WERI-Rb-1 (cell line): ENCODE measurements around the gene GATB.

Source experiments
- DNase-seq: peaks from one replicate; pipeline ENCODE4 v3.0.0-alpha.2; 2020
- H3K27ac ChIP-seq: fragments of 250-450 bp; sonication (Bioruptor Pico); 2 replicates; pipeline ENCODE4 v1.5.1; 2020; ENCODE audit warnings: mild to moderate bottlenecking, moderate library complexity
- H3K27me3 ChIP-seq: fragments of 250-450 bp; sonication (Bioruptor Pico); 2 replicates; pipeline ENCODE4 v1.5.1; 2021; ENCODE audit warnings: mild to moderate bottlenecking, low read depth, moderate library complexity; ENCODE audit not compliant: insufficient read depth, severe bottlenecking
- H3K36me3 ChIP-seq: fragments of 250-450 bp; sonication (Bioruptor Pico); 2 replicates; pipeline ENCODE4 v1.5.1; 2020; ENCODE audit warnings: mild to moderate bottlenecking, moderate library complexity
- H3K4me3 ChIP-seq: 2 replicates; pipeline ENCODE4 v1.5.1; 2011; ENCODE audit warnings: low read depth, mild to moderate bottlenecking, control low read depth, low read length
- H3K9me3 ChIP-seq: fragments of 250-450 bp; sonication (Bioruptor Pico); 2 replicates; pipeline ENCODE4 v1.5.1; 2021; ENCODE audit warnings: mild to moderate bottlenecking, moderate library complexity; ENCODE audit not compliant: severe bottlenecking
- TF ChIP-seq, protein P1 (sequence below): IDR thresholded peaks from 2 replicates; pipeline ENCODE4 v1.5.1; 2011; ENCODE audit warnings: low read depth, mild to moderate bottlenecking, control low read depth, inconsistent platforms, low read length

GATB gene

DNA sequence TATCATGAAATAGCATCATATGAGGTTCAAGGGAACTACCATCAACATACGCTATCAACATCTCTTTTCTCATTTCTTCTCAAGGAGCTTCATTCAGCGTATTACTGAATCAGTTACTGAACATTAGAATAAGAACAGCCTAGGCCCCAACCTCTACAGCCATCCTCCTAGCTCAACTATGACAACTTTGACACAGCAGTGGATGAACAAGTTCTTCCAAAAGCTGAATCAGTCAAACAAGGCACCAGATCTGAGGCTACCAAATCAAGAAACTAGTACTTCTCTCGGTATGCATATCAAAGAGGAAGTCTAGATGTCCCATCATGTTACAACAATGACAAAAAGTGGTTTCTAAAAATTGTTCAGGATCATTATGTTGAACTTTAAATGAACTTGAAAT lies 57.4 kb downstream of the GATB start:
- no peaks in the 10 kb centered on the region for H3K27me3 ChIP-seq
- no peak overlapping the region for H3K27ac ChIP-seq
- TF ChIP-seq, protein P1, sequence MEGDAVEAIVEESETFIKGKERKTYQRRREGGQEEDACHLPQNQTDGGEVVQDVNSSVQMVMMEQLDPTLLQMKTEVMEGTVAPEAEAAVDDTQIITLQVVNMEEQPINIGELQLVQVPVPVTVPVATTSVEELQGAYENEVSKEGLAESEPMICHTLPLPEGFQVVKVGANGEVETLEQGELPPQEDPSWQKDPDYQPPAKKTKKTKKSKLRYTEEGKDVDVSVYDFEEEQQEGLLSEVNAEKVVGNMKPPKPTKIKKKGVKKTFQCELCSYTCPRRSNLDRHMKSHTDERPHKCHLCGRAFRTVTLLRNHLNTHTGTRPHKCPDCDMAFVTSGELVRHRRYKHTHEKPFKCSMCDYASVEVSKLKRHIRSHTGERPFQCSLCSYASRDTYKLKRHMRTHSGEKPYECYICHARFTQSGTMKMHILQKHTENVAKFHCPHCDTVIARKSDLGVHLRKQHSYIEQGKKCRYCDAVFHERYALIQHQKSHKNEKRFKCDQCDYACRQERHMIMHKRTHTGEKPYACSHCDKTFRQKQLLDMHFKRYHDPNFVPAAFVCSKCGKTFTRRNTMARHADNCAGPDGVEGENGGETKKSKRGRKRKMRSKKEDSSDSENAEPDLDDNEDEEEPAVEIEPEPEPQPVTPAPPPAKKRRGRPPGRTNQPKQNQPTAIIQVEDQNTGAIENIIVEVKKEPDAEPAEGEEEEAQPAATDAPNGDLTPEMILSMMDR = no peak
- no peak for DNase-seq
- H3K9me3 ChIP-seq = no peaks in the 10 kb centered on the region
- H3K4me3 ChIP-seq = no peak overlapping the region
- peaks cover 12% of the 10 kb centered on the region for H3K36me3 ChIP-seq

DNA sequence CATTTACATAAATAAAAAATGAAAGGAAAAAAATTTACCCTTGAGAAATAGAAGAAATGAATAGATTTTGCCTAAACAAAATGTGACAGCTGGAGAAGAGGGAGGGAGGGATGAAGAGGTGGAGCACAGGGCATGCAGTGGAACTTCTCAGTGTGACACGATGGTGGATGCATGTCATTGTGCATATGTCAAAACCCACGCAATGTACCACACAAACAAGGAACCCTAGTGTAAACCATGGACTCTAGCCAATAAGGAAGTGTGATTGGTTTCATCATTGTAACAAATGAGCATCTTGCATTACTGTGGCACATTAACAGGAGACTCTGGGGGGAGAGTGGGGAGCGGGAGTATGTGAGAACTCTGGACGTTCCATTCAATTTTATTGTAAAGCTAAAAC lies 58.6 kb downstream of the GATB start:
- no peak for DNase-seq
- Histone ChIP-seq H3K4me3 (no peak overlapping the region), H3K27ac (no peak overlapping the region), H3K9me3 (no peaks in the 10 kb centered on the region), H3K27me3 (no peaks in the 10 kb centered on the region), H3K36me3 (peaks cover 10% of the 10 kb centered on the region)
- TF ChIP-seq, protein P1 = no peak

DNA sequence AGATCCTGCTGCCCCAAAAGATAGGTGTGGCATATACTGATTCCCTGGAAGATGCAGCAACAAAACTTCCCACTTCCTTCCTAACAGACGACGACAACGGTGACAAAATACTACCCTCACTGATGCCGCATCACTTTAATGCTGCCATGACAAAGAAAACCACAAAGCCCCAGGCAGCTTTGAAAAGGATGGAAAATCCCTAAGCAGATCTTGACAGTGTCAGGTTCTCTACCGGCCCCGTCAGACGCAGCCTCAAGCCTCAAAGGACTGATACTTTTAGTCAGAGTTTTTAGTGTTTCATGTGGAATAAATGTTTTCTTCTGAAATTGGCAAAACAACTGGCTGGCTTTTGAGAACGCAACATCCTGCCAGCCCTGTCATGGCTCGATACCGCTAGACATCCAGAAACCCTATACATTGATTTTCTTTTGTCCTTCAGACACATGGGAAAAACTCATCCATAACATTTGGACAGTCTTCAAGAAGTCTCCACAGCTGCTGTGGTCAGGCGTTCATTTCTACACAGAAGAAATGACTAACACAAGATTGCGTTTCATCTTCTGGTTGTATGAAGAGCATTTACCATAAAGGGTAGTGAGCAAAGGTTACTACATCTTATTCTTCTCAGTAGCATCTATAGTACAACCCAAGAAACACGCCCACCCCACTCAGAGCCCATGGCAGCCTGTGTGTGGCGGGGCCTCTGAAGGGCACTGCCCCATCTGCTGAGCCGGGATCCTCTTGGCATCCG lies 60.1 kb downstream of the GATB start:
- H3K36me3 ChIP-seq = peaks cover 9% of the 10 kb centered on the region
- H3K27me3 ChIP-seq = no peaks in the 10 kb centered on the region
- no peaks in the 10 kb centered on the region for H3K9me3 ChIP-seq
- no peak overlapping the region for H3K27ac ChIP-seq
- TF ChIP-seq, protein P1 = no peak
- no peak for DNase-seq
- H3K4me3 ChIP-seq = no peak overlapping the region

DNA sequence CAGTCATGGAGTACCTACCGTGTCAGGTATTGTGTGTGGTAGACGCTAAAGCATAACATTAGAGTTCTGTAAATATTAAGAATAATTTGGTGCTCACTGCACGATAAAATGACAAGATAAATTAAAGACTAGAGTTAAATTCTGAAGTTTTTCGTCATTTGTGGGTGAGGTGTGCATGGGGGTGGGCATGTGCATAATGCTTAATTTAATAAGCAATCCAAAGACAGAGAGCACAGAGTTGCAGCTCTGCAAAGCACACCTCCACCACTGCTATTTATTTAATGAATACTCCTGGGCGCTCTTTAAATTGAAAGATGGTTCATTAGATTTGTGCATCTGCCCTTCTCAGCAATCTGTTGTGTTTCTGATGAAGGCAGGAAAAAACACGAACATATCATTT lies 62.6 kb downstream of the GATB start:
- no peak for DNase-seq
- Histone ChIP-seq H3K4me3 (no peak overlapping the region), H3K36me3 (peaks cover 3% of the 10 kb centered on the region), H3K27me3 (no peaks in the 10 kb centered on the region), H3K27ac (no peak overlapping the region), H3K9me3 (no peaks in the 10 kb centered on the region)
- TF ChIP-seq, protein P1 = no peak

DNA sequence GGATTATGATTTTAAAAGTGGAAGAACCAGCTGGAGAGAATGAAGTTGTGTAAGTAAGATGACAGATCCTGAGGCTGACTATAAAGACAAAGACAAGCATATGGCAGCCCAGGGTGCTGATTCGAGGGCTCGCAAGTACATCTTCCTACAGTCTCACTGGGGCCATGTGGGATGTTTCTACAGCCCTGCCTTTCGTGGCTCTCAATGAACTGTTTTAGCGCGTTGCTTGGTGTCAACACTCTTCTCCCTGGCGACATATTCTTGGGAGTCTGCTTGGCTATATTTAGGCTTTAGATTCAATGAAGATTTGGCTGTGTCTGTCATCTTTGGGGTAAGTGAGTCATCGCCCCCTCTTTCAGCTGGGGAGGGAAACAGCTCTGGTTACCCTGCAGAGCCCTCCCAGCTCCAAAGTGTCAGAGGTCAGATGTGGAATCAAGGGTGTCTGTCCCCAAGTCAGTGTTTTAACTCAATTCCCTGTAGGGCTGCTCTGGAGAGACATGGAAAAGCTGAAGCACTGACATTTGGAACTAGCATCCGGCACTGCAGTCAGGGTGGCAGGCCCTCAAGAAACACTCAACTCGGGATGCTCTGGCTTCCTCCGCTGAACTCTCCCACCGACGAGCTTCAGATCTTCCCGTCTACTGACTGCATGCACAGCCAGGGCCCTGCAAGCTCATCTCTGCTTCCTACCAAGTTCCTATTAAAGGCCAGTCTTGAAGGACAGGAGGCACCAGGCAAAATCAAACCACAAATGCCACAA lies 65.7 kb downstream of the GATB start:
- Histone ChIP-seq H3K4me3 (no peak overlapping the region), H3K27me3 (no peaks in the 10 kb centered on the region), H3K36me3 (no peaks in the 10 kb centered on the region; the same call in 1 of the 2 replicates), H3K9me3 (no peaks in the 10 kb centered on the region), H3K27ac (no peak overlapping the region)
- TF ChIP-seq, protein P1 = no peak
- no peak for DNase-seq
